Measurements from ENCODE around the gene KCNJ12.
A peak's percentile ranks its signal among the peaks of the same experiment; 100 is the strongest.
"Not testable (repeated sequence)": the region's sequence is repeated elsewhere in the genome, so short reads cannot be mapped to it uniquely, and the experiment has no call there.

KCNJ12 gene

GRCh38 chr17:21408224-21408623, 32.1 kb downstream of the KCNJ12 start:
- DNase-seq (ENCODE audit: low spot score) = not testable (repeated sequence)

- DNase-seq (ENCODE audit: low spot score) = not testable (repeated sequence)
These were observed 32.7 kb downstream of the KCNJ12 start for GRCh38 chr17:21408766-21409300.

GRCh38 chr17:21409388-21409787, 33.2 kb downstream of the KCNJ12 start:
- not testable (repeated sequence) for DNase-seq (ENCODE audit: low spot score)

GRCh38 chr17:21409971-21410370, 33.8 kb downstream of the KCNJ12 start:
- not testable (repeated sequence) for DNase-seq (ENCODE audit: low spot score)

- DNase-seq (ENCODE audit: low spot score) = not testable (repeated sequence)
These were observed 34.2 kb downstream of the KCNJ12 start for GRCh38 chr17:21410371-21410770.

- not testable (repeated sequence) for DNase-seq (ENCODE audit: low spot score)
These were observed 34.9 kb downstream of the KCNJ12 start for GRCh38 chr17:21410906-21411678.

GRCh38 chr17:21411679-21412205, 35.6 kb downstream of the KCNJ12 start:
- DNase-seq (ENCODE audit: low spot score) = not testable (repeated sequence)

- DNase-seq (ENCODE audit: low spot score) = not testable (repeated sequence)
These were observed 36.1 kb downstream of the KCNJ12 start for GRCh38 chr17:21412207-21412681.

- DNase-seq (ENCODE audit: low spot score) = peak; percentile 24
These were observed 37.6 kb downstream of the KCNJ12 start for GRCh38 chr17:21413570-21414279.

GRCh38 chr17:21414616-21415015, 38.5 kb downstream of the KCNJ12 start:
- not testable (repeated sequence) for DNase-seq (ENCODE audit: low spot score)

- not testable (repeated sequence) for DNase-seq (ENCODE audit: low spot score)
These were observed 39.2 kb downstream of the KCNJ12 start for GRCh38 chr17:21415166-21415990.

- not testable (repeated sequence) for DNase-seq (ENCODE audit: low spot score)
These were observed 40.4 kb downstream of the KCNJ12 start for GRCh38 chr17:21416471-21416981.

- DNase-seq (ENCODE audit: low spot score) = not testable (repeated sequence)
These were observed 41.2 kb downstream of the KCNJ12 start for GRCh38 chr17:21417349-21417748.

GRCh38 chr17:21417921-21418320, 41.8 kb downstream of the KCNJ12 start:
- no peak for DNase-seq (ENCODE audit: low spot score)

- no peak for DNase-seq (ENCODE audit: low spot score)
These were observed 42.5 kb downstream of the KCNJ12 start for GRCh38 chr17:21418446-21419298.

GRCh38 chr17:21419299-21420239, 43.4 kb downstream of the KCNJ12 start:
- no peak for DNase-seq (ENCODE audit: low spot score)

GRCh38 chr17:21420503-21421090, 44.4 kb downstream of the KCNJ12 start:
- not testable (repeated sequence) for DNase-seq (ENCODE audit: low spot score)

GRCh38 chr17:21421421-21422310, 45.5 kb downstream of the KCNJ12 start:
- DNase-seq (ENCODE audit: low spot score) = not testable (repeated sequence)
